ENCODE results near the gene CDK13.

CDK13 gene

DNA sequence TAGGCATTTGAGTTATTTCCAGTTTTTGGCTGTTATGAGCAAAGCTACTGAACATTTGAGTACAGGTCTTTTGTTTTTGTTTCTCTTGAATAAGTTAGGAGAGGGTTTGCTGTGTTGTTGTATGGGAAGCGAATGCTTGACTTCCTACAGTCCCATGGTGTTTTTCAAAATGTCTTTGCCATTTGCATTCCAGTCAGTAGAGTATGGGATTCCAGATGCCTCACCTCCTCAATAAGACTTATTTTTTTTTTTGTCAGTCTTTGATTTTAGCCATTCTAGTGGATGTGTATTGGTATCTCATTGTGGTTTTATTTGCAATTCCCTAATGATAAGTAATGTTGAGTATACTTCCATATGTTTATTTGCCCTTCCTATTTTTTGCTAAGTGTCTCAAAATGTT, 19.4 kb downstream of the CDK13 start:
- H3K4me3 ChIP-seq (ENCODE audit: low read depth in 1 of 2, low read length in 2 of 2), result no peak overlapping the region
- no peaks in the 10 kb centered on the region for H3K36me3 ChIP-seq (ENCODE audit: control insufficient read depth in 1 of 2, insufficient read depth in 2 of 2, low read length in 2 of 2)
- H3K9me3 ChIP-seq (ENCODE audit: control insufficient read depth in 1 of 2, low read length in 2 of 2), result no peaks in the 10 kb centered on the region
- no peak overlapping the region for H3K9ac ChIP-seq (ENCODE audit: low read depth in 1 of 2, low read length in 2 of 2)
- no peak overlapping the region for H3K27ac ChIP-seq (ENCODE audit: low read depth, low read length)
- no peaks in the 10 kb centered on the region for H3K4me1 ChIP-seq (ENCODE audit: control insufficient read depth in 1 of 2, insufficient read depth in 2 of 2, low read length in 2 of 2)
- no peaks in the 10 kb centered on the region for H3K27me3 ChIP-seq (ENCODE audit: control insufficient read depth in 1 of 2, insufficient read depth in 2 of 2, low read length in 2 of 2)

DNA sequence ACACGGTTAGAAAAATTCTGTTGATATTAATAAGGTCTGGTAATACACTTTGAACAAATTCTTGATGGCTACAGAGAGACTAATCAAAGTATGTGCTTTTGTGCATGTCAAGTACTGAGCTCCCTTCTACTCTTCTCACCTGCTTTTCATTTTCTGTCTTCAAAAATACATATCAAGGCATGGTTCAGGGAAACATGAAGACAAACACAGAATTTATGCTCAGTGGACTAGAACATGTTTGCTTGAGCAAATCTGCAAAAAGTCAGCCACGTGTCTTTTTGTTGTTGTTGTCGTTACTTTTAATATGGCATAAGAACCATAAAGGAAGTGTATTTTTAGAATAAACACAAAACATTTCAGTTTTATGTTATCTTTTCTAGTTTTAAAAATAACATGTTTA, 21.9 kb downstream of the CDK13 start:
- Histone ChIP-seq H3K9ac (ENCODE audit: low read depth in 1 of 2, low read length in 2 of 2) (no peak overlapping the region), H3K9me3 (ENCODE audit: control insufficient read depth in 1 of 2, low read length in 2 of 2) (no peaks in the 10 kb centered on the region), H3K36me3 (ENCODE audit: control insufficient read depth in 1 of 2, insufficient read depth in 2 of 2, low read length in 2 of 2) (no peaks in the 10 kb centered on the region), H3K4me3 (ENCODE audit: low read depth in 1 of 2, low read length in 2 of 2) (no peak overlapping the region), H3K27me3 (ENCODE audit: control insufficient read depth in 1 of 2, insufficient read depth in 2 of 2, low read length in 2 of 2) (no peaks in the 10 kb centered on the region), H3K4me1 (ENCODE audit: control insufficient read depth in 1 of 2, insufficient read depth in 2 of 2, low read length in 2 of 2) (no peaks in the 10 kb centered on the region), H3K27ac (ENCODE audit: low read depth, low read length) (no peak overlapping the region)

DNA sequence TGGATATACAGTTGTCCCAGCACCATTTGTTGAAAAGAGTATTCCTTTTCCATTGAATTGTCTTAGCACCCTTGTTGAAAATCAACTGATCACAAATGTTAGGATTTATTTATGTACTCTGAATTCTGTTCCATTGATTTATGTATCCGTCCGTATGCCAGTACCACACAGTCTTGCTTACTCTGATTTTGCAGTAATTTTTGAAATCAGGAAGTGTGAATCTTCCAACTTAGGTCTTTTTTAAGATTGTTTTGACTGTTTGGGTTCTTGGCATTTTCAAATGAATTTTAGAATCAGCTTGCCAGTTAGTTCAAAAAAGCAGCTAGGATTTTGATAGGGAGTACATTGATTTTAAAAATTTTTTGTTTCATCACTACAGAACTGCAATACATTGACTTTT, 23.7 kb downstream of the CDK13 start:
- no peak overlapping the region for H3K4me3 ChIP-seq (ENCODE audit: low read depth in 1 of 2, low read length in 2 of 2)
- H3K27ac ChIP-seq (ENCODE audit: low read depth, low read length), result no peak overlapping the region
- no peaks in the 10 kb centered on the region for H3K27me3 ChIP-seq (ENCODE audit: control insufficient read depth in 1 of 2, insufficient read depth in 2 of 2, low read length in 2 of 2)
- H3K9ac ChIP-seq (ENCODE audit: low read depth in 1 of 2, low read length in 2 of 2), result no peak overlapping the region
- H3K9me3 ChIP-seq (ENCODE audit: control insufficient read depth in 1 of 2, low read length in 2 of 2), result no peaks in the 10 kb centered on the region
- no peaks in the 10 kb centered on the region for H3K36me3 ChIP-seq (ENCODE audit: control insufficient read depth in 1 of 2, insufficient read depth in 2 of 2, low read length in 2 of 2)
- H3K4me1 ChIP-seq (ENCODE audit: control insufficient read depth in 1 of 2, insufficient read depth in 2 of 2, low read length in 2 of 2), result no peaks in the 10 kb centered on the region

DNA sequence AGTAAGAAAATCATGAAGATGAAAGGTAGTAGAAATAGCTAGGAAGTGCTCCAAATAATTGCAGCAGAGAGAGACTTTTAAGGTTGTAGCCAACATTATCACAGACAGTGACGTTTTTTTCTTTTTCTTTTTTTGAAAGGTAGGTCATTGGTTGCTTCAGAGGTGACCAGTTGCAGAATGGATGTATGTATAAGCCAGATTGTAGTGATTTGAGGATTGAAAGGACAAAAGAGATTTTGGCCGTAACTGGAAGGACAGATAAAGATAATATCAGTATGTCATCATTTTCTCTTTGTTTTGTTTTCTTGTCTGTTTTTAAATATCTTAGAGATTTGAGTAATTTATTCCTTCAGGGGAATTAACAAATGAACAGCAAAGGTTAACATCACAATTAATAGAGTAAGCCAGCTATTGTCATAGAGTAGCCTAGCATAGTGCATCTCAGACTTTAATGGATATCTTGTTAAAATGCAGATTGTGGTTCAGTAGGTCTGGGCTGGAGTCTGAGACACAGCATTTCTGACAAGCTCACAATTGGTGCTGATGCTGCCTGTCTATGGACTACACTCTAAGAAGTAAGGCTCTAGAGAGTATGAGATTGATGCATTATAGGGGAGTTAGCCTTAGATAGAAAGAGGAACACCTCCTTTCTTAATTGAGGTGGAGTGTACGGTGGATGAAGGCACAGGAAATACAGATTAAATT, 28.3 kb downstream of the CDK13 start:
- Histone ChIP-seq H3K36me3 (ENCODE audit: control insufficient read depth in 1 of 2, insufficient read depth in 2 of 2, low read length in 2 of 2) (no peaks in the 10 kb centered on the region), H3K9me3 (ENCODE audit: control insufficient read depth in 1 of 2, low read length in 2 of 2) (no peaks in the 10 kb centered on the region), H3K4me1 (ENCODE audit: control insufficient read depth in 1 of 2, insufficient read depth in 2 of 2, low read length in 2 of 2) (no peaks in the 10 kb centered on the region), H3K27ac (ENCODE audit: low read depth, low read length) (no peak overlapping the region), H3K27me3 (ENCODE audit: control insufficient read depth in 1 of 2, insufficient read depth in 2 of 2, low read length in 2 of 2) (no peaks in the 10 kb centered on the region), H3K9ac (ENCODE audit: low read depth in 1 of 2, low read length in 2 of 2) (no peak overlapping the region), H3K4me3 (ENCODE audit: low read depth in 1 of 2, low read length in 2 of 2) (no peak overlapping the region)

DNA sequence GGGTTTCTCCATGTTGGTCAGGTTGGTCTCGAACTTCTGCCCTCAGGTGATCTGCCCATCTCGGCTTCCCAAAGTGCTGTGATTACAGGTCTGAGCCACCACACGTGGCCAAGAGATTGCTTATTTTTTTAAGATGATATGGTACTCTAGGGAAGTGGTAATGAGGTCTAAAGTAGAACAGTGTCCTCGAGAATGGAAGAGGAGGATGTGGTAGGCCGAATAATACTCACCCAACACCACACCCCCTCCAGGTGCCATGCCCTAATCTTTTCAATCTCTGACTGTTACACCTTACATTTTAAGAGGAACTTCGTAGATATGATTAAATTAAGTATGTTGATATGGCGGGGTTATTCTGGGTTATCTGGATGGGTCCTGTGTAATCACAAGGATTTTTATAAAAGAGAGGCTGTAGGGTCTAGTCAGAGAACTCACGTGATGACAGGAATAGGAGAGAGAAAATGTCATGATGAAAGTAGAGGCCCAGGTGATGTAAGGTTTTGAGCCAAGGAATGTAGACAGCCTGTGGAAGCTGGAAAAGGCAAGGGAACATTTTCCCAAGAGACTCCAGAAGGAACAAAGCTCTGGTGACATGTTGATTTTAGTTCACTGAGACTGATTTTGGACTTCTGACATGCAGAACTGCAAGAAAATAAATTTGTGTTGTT, 29.5 kb downstream of the CDK13 start:
- no peaks in the 10 kb centered on the region for H3K27me3 ChIP-seq (ENCODE audit: control insufficient read depth in 1 of 2, insufficient read depth in 2 of 2, low read length in 2 of 2)
- H3K4me3 ChIP-seq (ENCODE audit: low read depth in 1 of 2, low read length in 2 of 2), result no peak overlapping the region
- H3K4me1 ChIP-seq (ENCODE audit: control insufficient read depth in 1 of 2, insufficient read depth in 2 of 2, low read length in 2 of 2), result no peaks in the 10 kb centered on the region
- H3K9ac ChIP-seq (ENCODE audit: low read depth in 1 of 2, low read length in 2 of 2), result no peak overlapping the region
- H3K9me3 ChIP-seq (ENCODE audit: control insufficient read depth in 1 of 2, low read length in 2 of 2), result no peaks in the 10 kb centered on the region
- no peak overlapping the region for H3K27ac ChIP-seq (ENCODE audit: low read depth, low read length)
- H3K36me3 ChIP-seq (ENCODE audit: control insufficient read depth in 1 of 2, insufficient read depth in 2 of 2, low read length in 2 of 2), result no peaks in the 10 kb centered on the region

DNA sequence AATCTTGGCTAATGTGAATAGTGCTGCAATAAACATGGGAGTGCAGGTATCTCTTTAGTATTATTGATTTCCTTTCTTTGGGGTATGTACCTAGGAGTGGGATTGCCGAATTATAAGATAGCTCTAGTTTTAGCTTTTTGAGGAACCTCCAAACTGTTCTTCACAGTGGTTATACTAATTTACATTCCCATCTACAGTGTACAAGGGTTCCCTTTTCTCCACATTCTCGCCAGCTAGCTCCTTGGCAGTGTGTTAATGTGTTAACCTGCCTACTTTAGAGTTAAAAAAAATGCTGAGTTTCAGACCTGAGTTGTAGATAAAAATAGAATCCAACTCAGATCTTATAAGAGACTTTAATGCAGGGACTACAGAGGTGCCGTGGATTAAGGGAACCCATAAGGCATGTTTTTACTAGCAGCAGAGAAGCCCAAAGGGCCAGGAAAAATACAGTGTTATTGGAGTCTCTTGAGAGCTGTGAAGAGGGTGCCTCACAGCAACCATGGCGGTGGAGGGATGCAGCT, 35.4 kb downstream of the CDK13 start:
- Histone ChIP-seq H3K36me3 (ENCODE audit: control insufficient read depth in 1 of 2, insufficient read depth in 2 of 2, low read length in 2 of 2) (peaks cover 7 to 9% of the 10 kb centered on the region in 2 donors), H3K27me3 (ENCODE audit: control insufficient read depth in 1 of 2, insufficient read depth in 2 of 2, low read length in 2 of 2) (no peaks in the 10 kb centered on the region), H3K4me3 (ENCODE audit: low read depth in 1 of 2, low read length in 2 of 2) (no peak overlapping the region), H3K9me3 (ENCODE audit: control insufficient read depth in 1 of 2, low read length in 2 of 2) (no peaks in the 10 kb centered on the region), H3K9ac (ENCODE audit: low read depth in 1 of 2, low read length in 2 of 2) (no peak overlapping the region), H3K27ac (ENCODE audit: low read depth, low read length) (no peak overlapping the region), H3K4me1 (ENCODE audit: control insufficient read depth in 1 of 2, insufficient read depth in 2 of 2, low read length in 2 of 2) (peaks cover 0 to 4% of the 10 kb centered on the region in 2 donors)

DNA sequence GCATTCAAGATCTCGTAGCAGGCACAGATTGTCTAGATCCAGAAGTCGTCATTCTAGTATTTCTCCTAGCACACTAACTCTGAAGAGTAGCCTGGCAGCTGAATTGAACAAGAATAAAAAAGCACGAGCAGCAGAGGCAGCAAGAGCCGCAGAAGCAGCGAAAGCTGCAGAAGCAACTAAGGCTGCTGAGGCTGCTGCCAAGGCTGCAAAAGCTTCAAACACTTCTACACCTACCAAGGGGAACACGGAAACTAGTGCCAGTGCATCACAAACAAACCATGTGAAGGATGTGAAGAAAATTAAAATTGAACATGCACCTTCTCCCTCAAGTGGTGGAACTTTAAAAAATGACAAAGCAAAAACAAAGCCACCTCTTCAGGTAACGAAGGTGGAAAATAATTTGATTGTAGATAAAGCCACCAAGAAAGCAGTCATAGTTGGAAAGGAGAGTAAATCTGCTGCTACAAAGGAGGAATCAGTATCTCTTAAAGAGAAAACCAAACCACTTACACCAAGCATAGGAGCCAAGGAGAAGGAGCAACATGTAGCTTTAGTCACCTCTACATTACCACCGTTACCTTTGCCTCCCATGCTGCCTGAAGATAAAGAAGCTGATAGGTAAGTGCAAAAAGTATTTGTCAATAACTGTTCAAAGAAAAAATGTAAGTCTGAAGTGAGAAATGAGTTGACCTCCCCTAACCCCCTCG, 37.7 kb downstream of the CDK13 start:
- Histone ChIP-seq H3K27ac (ENCODE audit: low read depth, low read length) (no peak overlapping the region), H3K27me3 (ENCODE audit: control insufficient read depth in 1 of 2, insufficient read depth in 2 of 2, low read length in 2 of 2) (no peaks in the 10 kb centered on the region)

DNA sequence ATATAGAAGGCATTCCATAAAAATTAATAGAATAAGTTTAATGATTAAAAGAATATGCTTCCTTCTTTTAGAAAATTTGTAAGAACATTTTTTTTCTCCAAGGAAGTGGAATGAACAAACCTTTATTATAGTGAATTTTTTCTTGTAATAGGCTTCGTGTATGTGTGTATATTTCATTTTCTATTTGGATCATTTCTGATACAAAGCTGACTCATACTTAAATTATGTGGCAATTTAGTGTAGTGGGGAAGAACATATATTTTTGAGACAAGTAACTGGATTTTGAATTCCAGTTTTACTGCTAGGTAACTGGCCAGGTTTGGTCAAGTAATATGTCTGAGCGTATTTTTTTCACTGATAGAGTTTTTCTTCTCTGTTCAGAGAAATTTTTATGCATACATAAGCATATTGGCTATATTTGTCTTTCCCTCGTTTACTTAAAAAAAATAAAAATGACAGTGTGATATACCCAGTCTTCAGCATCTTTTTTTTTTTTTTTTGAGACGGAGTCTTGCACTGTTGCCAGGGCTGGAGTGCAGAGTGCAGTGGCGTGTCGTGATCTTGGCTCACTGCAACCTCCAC, 50.8 kb downstream of the CDK13 start:
- H3K4me1 ChIP-seq (ENCODE audit: control insufficient read depth in 1 of 2, insufficient read depth in 2 of 2, low read length in 2 of 2), result no peaks in the 10 kb centered on the region
- no peak overlapping the region for H3K27ac ChIP-seq (ENCODE audit: low read depth, low read length)
- H3K36me3 ChIP-seq (ENCODE audit: control insufficient read depth in 1 of 2, insufficient read depth in 2 of 2, low read length in 2 of 2), result peaks cover 9 to 10% of the 10 kb centered on the region in 2 donors
- H3K9ac ChIP-seq (ENCODE audit: low read depth in 1 of 2, low read length in 2 of 2), result no peak overlapping the region
- no peaks in the 10 kb centered on the region for H3K27me3 ChIP-seq (ENCODE audit: control insufficient read depth in 1 of 2, insufficient read depth in 2 of 2, low read length in 2 of 2)
- no peaks in the 10 kb centered on the region for H3K9me3 ChIP-seq (ENCODE audit: control insufficient read depth in 1 of 2, low read length in 2 of 2)
- no peak overlapping the region for H3K4me3 ChIP-seq (ENCODE audit: low read depth in 1 of 2, low read length in 2 of 2)

More for the DNA sequence above, 37.7 kb downstream of the CDK13 start:
- H3K36me3 ChIP-seq (ENCODE audit: control insufficient read depth in 1 of 2, insufficient read depth in 2 of 2, low read length in 2 of 2), result peaks cover 7 to 15% of the 10 kb centered on the region in 2 donors
- no peak overlapping the region for H3K4me3 ChIP-seq (ENCODE audit: low read depth in 1 of 2, low read length in 2 of 2)
- H3K9ac ChIP-seq (ENCODE audit: low read depth in 1 of 2, low read length in 2 of 2), result no peak overlapping the region
- H3K4me1 ChIP-seq (ENCODE audit: control insufficient read depth in 1 of 2, insufficient read depth in 2 of 2, low read length in 2 of 2), result peaks cover 0 to 4% of the 10 kb centered on the region in 2 donors
- H3K9me3 ChIP-seq (ENCODE audit: control insufficient read depth in 1 of 2, low read length in 2 of 2), result no peaks in the 10 kb centered on the region

DNA sequence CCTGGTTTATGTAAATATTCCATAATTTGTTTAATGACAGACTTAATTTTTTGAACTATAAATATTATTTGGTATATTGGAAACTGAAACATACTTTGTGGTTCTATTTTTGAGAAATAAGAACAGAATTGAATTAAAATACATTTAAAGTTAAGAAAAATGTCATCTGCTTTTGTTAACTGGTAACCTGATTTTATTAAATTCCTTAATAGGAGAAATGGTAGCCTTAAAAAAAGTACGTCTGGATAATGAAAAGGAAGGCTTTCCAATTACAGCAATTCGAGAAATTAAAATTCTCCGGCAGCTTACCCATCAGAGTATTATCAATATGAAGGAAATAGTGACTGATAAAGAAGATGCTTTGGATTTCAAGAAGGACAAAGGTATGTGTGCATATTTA, 51.6 kb downstream of the CDK13 start:
- Histone ChIP-seq H3K27ac (ENCODE audit: low read depth, low read length) (no peak overlapping the region), H3K9ac (ENCODE audit: low read depth in 1 of 2, low read length in 2 of 2) (no peak overlapping the region), H3K9me3 (ENCODE audit: control insufficient read depth in 1 of 2, low read length in 2 of 2) (no peaks in the 10 kb centered on the region), H3K4me1 (ENCODE audit: control insufficient read depth in 1 of 2, insufficient read depth in 2 of 2, low read length in 2 of 2) (no peaks in the 10 kb centered on the region), H3K36me3 (ENCODE audit: control insufficient read depth in 1 of 2, insufficient read depth in 2 of 2, low read length in 2 of 2) (peaks cover 9 to 10% of the 10 kb centered on the region in 2 donors), H3K27me3 (ENCODE audit: control insufficient read depth in 1 of 2, insufficient read depth in 2 of 2, low read length in 2 of 2) (no peaks in the 10 kb centered on the region), H3K4me3 (ENCODE audit: low read depth in 1 of 2, low read length in 2 of 2) (no peak overlapping the region)

DNA sequence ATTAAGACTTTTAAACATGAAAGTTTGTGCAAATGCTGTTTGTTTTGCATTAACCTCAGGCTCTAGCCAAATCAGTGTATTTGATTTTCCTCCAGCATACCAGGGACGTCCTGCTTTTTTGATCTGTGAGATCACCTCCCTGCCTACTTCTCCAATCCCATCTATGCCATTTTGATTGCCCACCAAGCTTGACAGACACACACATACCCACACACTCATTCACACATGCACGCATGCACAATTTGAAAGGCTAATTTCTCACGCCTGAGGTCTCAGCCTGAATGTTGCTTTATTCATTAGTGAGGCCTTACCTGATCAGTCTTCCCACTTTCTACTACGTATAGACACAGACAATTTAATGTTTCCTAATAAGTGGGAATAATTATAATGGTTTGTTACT, 53.5 kb downstream of the CDK13 start:
- Histone ChIP-seq H3K27ac (ENCODE audit: low read depth, low read length) (no peak overlapping the region), H3K27me3 (ENCODE audit: control insufficient read depth in 1 of 2, insufficient read depth in 2 of 2, low read length in 2 of 2) (no peaks in the 10 kb centered on the region), H3K36me3 (ENCODE audit: control insufficient read depth in 1 of 2, insufficient read depth in 2 of 2, low read length in 2 of 2) (peaks cover 6 to 13% of the 10 kb centered on the region in 2 donors)

More for the DNA sequence above, 53.5 kb downstream of the CDK13 start:
- H3K9me3 ChIP-seq (ENCODE audit: control insufficient read depth in 1 of 2, low read length in 2 of 2), result no peaks in the 10 kb centered on the region
- H3K9ac ChIP-seq (ENCODE audit: low read depth in 1 of 2, low read length in 2 of 2), result no peak overlapping the region
- H3K4me3 ChIP-seq (ENCODE audit: low read depth in 1 of 2, low read length in 2 of 2), result no peak overlapping the region
- no peaks in the 10 kb centered on the region for H3K4me1 ChIP-seq (ENCODE audit: control insufficient read depth in 1 of 2, insufficient read depth in 2 of 2, low read length in 2 of 2)
